DLD1 (cell line): ENCODE measurements around the gene MYL12A.

Source experiments
- in situ Hi-C: cut with HindIII; loops from 2 replicates; pipeline ENCODE4 v1.10.0; 2017; ENCODE audit warnings: low sequenced_read_pairs

Gene MYL12A

GRCh38 chr18:3224223-3224622 lies 23.4 kb upstream of the MYL12A start:
- in situ Hi-C loops: no loop called here

- in situ Hi-C loops: no loop called here
These were observed 22.0 kb upstream of the MYL12A start for GRCh38 chr18:3225588-3225987.

GRCh38 chr18:3226048-3226447 lies 21.6 kb upstream of the MYL12A start:
- in situ Hi-C loops: no loop called here

- in situ Hi-C loops: no loop called here
These were observed 16.9 kb upstream of the MYL12A start for GRCh38 chr18:3230401-3231334.

- in situ Hi-C loops: no loop called here
These were observed 14.6 kb upstream of the MYL12A start for GRCh38 chr18:3233004-3233403.

GRCh38 chr18:3233433-3234168 lies 14.0 kb upstream of the MYL12A start:
- in situ Hi-C loops: no loop called here

- in situ Hi-C loops: no loop called here
These were observed 13.1 kb upstream of the MYL12A start for GRCh38 chr18:3234457-3234856.

GRCh38 chr18:3235846-3236245 lies 11.8 kb upstream of the MYL12A start:
- in situ Hi-C loops: no loop called here

GRCh38 chr18:3236470-3236869 lies 11.1 kb upstream of the MYL12A start:
- in situ Hi-C loops: no loop called here

GRCh38 chr18:3238742-3239141 lies 8.9 kb upstream of the MYL12A start:
- in situ Hi-C loops: no loop called here

- in situ Hi-C loops: no loop called here
These were observed 2.4 kb upstream of the MYL12A start for GRCh38 chr18:3245185-3245564.

- in situ Hi-C loops: no loop called here
These were observed 1.6 kb upstream of the MYL12A start for GRCh38 chr18:3245853-3246634.

- in situ Hi-C loops: no loop called here
These were observed 864 bp upstream of the MYL12A start for GRCh38 chr18:3246635-3247239.

GRCh38 chr18:3248062-3248657 lies 559 bp downstream of the MYL12A start:
- in situ Hi-C loops: no loop called here

- in situ Hi-C loops: no loop called here
These were observed 1.2 kb downstream of the MYL12A start for GRCh38 chr18:3248658-3249359.

GRCh38 chr18:3250237-3251107 lies 2.9 kb downstream of the MYL12A start:
- in situ Hi-C loops: no loop called here

GRCh38 chr18:3251249-3251962 lies 3.8 kb downstream of the MYL12A start:
- in situ Hi-C loops: no loop called here

GRCh38 chr18:3251963-3252277 lies 4.3 kb downstream of the MYL12A start:
- in situ Hi-C loops: no loop called here
